Astrocyte (in vitro differentiated cells and primary cell): Measurements from ENCODE around the gene PSMD9. TPM values are rescaled to one million over a fixed set of nuclear protein-coding genes. Genes with fewer than 3 reads are reported as not detected.
"Not testable (repeated sequence)": the region's sequence is repeated elsewhere in the genome, so short reads cannot be mapped to it uniquely, and the experiment has no call there.

Experiments used
- DNase-seq: peaks from one replicate; pipeline ENCODE4 v3.0.0-alpha.2; 2010; ENCODE audit warnings: low read depth
- FAIRE-seq: peaks from 2 replicates; lab custom pipeline; 2011; peaks lifted over from hg19 to GRCh38; lab: Jason Lieb, UNC
- H2AFZ ChIP-seq: 2 replicates; pipeline ENCODE4 v1.6.0; 2012; ENCODE audit warnings: low read depth, low read length, inconsistent platforms
- H3K27ac ChIP-seq: 2 replicates; pipeline ENCODE4 v1.5.1; 2011; ENCODE audit warnings: low read depth, low read length, inconsistent platforms
- H3K27me3 ChIP-seq: 2 replicates; pipeline ENCODE4 v1.6.0; 2011; ENCODE audit warnings: low read length, inconsistent platforms; ENCODE audit not compliant: insufficient read depth
- H3K36me3 ChIP-seq: 2 replicates; pipeline ENCODE4 v1.5.1; 2011; ENCODE audit warnings: low read length, inconsistent platforms; ENCODE audit not compliant: insufficient read depth
- H3K4me1 ChIP-seq: 2 replicates; pipeline ENCODE4 v1.5.1; 2011; ENCODE audit warnings: low read length, inconsistent platforms; ENCODE audit not compliant: insufficient read depth
- H3K4me2 ChIP-seq: 2 replicates; pipeline ENCODE4 v1.6.0; 2012; ENCODE audit warnings: low read length, inconsistent platforms
- H3K4me3 ChIP-seq: 2 replicates; pipeline ENCODE4 v1.5.1; 2011; ENCODE audit warnings: low read depth, mild to moderate bottlenecking, low read length, inconsistent platforms; ENCODE audit not compliant: insufficient read depth
- H3K79me2 ChIP-seq: 2 replicates; pipeline ENCODE4 v1.6.0; 2012; ENCODE audit warnings: mild to moderate bottlenecking, low read length, inconsistent platforms; ENCODE audit not compliant: insufficient read depth
- H3K9ac ChIP-seq: 2 replicates; pipeline ENCODE4 v1.6.0; 2012; ENCODE audit warnings: mild to moderate bottlenecking, low read length, inconsistent platforms
- H3K9me3 ChIP-seq: 2 replicates; pipeline ENCODE4 v1.5.1; 2012; ENCODE audit warnings: low read depth, mild to moderate bottlenecking, low read length, inconsistent platforms; ENCODE audit not compliant: insufficient read depth
- H4K20me1 ChIP-seq: 2 replicates; pipeline ENCODE4 v1.6.0; 2012; ENCODE audit warnings: low read length, inconsistent platforms; ENCODE audit not compliant: insufficient read depth
- H3K27ac Mint-ChIP-seq: one replicate; pipeline ENCODE4 v1.8.0; 2021; ENCODE audit warnings: mild to moderate bottlenecking, mixed read lengths; ENCODE audit not compliant: unreplicated experiment
- H3K27me3 Mint-ChIP-seq: one replicate; pipeline ENCODE4 v1.8.0; 2021; ENCODE audit warnings: low read depth, mixed read lengths; ENCODE audit not compliant: unreplicated experiment
- H3K36me3 Mint-ChIP-seq: one replicate; pipeline ENCODE4 v1.8.0; 2021; ENCODE audit warnings: low read depth, mixed read lengths; ENCODE audit not compliant: unreplicated experiment
- H3K4me1 Mint-ChIP-seq: one replicate; pipeline ENCODE4 v1.8.0; 2021; ENCODE audit warnings: low read depth, mixed read lengths; ENCODE audit not compliant: unreplicated experiment
- H3K4me3 Mint-ChIP-seq: one replicate; pipeline ENCODE4 v1.8.0; 2021; ENCODE audit warnings: mild to moderate bottlenecking, moderate library complexity, mixed read lengths; ENCODE audit not compliant: unreplicated experiment
- H3K9me3 Mint-ChIP-seq: one replicate; pipeline ENCODE4 v1.8.0; 2021; ENCODE audit warnings: mild to moderate bottlenecking, mixed read lengths; ENCODE audit not compliant: unreplicated experiment
- CTCF ChIP-seq: IDR thresholded peaks from 2 replicates; pipeline ENCODE4 v1.5.1; 2011; ENCODE audit warnings: low read depth, mild to moderate bottlenecking, inconsistent platforms, low read length, moderate library complexity; ENCODE audit not compliant: insufficient read depth
- EZH2 ChIP-seq: IDR thresholded peaks from 2 replicates; pipeline ENCODE4 v1.6.1; 2012; ENCODE audit warnings: mild to moderate bottlenecking, low read length, inconsistent platforms; ENCODE audit not compliant: insufficient read depth
- total RNA-seq: library from RNA; stranded (reverse); gene quantifications from 2 replicates; pipeline ENCODE4 v1.2.1, GENCODE V29; 2021

The PSMD9 gene
- total RNA-seq, 1 donor from 2014 or later = 63.4 TPM

- peak overlapping the region; percentile 80 for H2AFZ ChIP-seq
- peak overlapping the region; percentile 92 for H3K4me3 ChIP-seq
- no peaks in the 10 kb centered on the region for H3K9me3 ChIP-seq
- H3K4me2 ChIP-seq = peak overlapping the region; percentile 91
- TF ChIP-seq EZH2 (no peak), CTCF (no peak)
- FAIRE-seq (no peak), DNase-seq (no peak)
- H3K9ac ChIP-seq = peak overlapping the region; percentile 96
- Mint-ChIP-seq H3K4me1 (peaks cover 14% of the 10 kb centered on the region), H3K27me3 (no peaks in the 10 kb centered on the region), H3K9me3 (no peaks in the 10 kb centered on the region), H3K36me3 (peaks cover 3% of the 10 kb centered on the region), H3K27ac (peak overlapping the region; percentile 97), H3K4me3 (peak overlapping the region; percentile 97)
- H3K4me1 ChIP-seq = peaks cover 14% of the 10 kb centered on the region
- H3K27me3 ChIP-seq = no peaks in the 10 kb centered on the region
- peak overlapping the region; percentile 92 for H3K27ac ChIP-seq
- H4K20me1 ChIP-seq = peaks cover 29% of the 10 kb centered on the region
- H3K79me2 ChIP-seq = peaks cover 50% of the 10 kb centered on the region
- no peaks in the 10 kb centered on the region for H3K36me3 ChIP-seq
Observed at GRCh38 chr12:121889274-121889624, 659 bp downstream of the PSMD9 start.

DNA sequence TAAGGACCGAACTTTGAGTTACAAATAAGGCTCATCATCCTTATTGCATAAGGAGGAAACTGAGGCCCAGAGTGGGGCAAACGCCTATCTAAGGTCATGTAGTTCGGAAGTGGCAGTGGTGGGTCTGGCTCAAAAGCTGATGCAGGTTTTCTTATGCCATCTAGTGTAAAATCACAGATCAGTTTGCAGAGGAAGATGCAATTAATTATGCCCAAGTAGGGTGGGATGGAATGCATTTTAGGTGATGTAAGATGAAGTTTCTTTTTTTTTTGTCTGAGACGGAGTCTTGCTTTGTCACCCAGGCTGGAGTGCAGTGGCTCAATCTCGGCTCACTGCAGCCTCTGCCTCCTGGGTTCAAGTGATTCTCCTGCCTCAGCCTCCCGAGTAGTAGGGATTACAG is 1.1 kb downstream of the PSMD9 start:
- H3K79me2 ChIP-seq = peaks cover 54% of the 10 kb centered on the region
- H3K4me3 ChIP-seq = peak overlapping the region; percentile 92
- peak overlapping the region; percentile 96 for H3K9ac ChIP-seq
- peaks cover 14% of the 10 kb centered on the region for H3K4me1 ChIP-seq
- DNase-seq = peak; percentile 14
- H3K9me3 ChIP-seq, H2AFZ ChIP-seq, H3K9me3 Mint-ChIP-seq, H3K36me3 ChIP-seq, FAIRE-seq, H3K27me3 ChIP-seq, H3K27me3 Mint-ChIP-seq, H3K36me3 Mint-ChIP-seq: not testable (repeated sequence)
- H3K27ac ChIP-seq = peak overlapping the region; percentile 92
- Mint-ChIP-seq H3K27ac (peak overlapping the region; percentile 97), H3K4me1 (peaks cover 18% of the 10 kb centered on the region), H3K4me3 (peak overlapping the region; percentile 97)
- H4K20me1 ChIP-seq = peaks cover 33% of the 10 kb centered on the region
- peak overlapping the region; percentile 91 for H3K4me2 ChIP-seq

DNA sequence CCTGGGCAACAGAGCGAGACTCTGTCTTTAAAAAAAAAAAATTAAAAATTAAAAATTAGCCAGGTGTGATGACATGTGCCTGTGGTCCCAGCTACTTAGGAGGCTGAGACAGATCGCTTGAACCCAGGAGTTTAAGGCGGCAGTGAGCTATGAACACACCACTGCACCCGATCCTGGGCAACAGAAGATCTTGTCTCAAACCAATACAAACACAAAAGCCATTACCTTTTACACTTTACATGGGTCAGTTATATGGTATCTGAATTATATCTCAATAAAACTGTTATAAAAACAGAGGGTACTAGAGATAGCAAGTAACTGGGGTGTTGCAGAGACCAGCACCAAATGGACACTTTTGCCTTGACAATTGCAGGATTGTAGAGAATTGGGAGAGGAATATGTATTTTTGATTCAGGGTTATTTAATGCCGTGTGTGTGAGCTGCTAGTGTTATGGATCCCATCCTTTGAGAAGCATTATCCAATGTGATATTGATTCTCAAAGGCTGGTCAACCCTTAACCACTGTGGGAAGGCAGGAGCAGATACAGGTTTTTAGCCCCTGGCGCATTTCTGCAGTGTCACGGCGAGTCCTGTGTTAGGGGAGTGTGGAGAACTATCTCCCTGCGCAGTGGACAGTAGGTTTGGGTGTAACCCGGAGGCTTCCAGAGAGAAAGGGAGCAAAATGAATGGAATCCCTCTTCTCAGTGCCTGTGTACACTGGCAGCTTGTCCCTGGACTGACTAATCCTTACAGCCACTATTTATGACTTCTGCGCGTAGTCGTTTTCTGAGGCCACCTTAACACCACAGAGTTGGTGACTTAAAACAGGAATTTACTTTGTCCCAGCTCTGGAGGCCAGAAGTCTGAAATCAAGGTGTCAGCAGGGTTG is 4.3 kb downstream of the PSMD9 start:
- Histone ChIP-seq H3K27me3 (no peaks in the 10 kb centered on the region), H3K4me3 (no peak overlapping the region), H4K20me1 (peaks cover 45% of the 10 kb centered on the region), H3K79me2 (peaks cover 70% of the 10 kb centered on the region), H3K4me2 (no peak overlapping the region), H2AFZ (no peak overlapping the region), H3K36me3 (peaks cover 15% of the 10 kb centered on the region), H3K27ac (no peak overlapping the region), H3K9ac (no peak overlapping the region), H3K4me1 (peaks cover 14% of the 10 kb centered on the region), H3K9me3 (no peaks in the 10 kb centered on the region)
- Mint-ChIP-seq H3K27me3 (no peaks in the 10 kb centered on the region), H3K4me1 (peaks cover 23% of the 10 kb centered on the region), H3K4me3 (no peak overlapping the region), H3K9me3 (no peaks in the 10 kb centered on the region), H3K36me3 (peaks cover 7% of the 10 kb centered on the region), H3K27ac (no peak overlapping the region)
- no peak for FAIRE-seq
- TF ChIP-seq CTCF = no peak
- no peak for TF ChIP-seq EZH2
- no peak for DNase-seq
